ENCODE data around the gene SGSM2. TPM values are rescaled to one million over a fixed set of nuclear protein-coding genes. Genes with fewer than 3 reads are reported as not detected.

The SGSM2 gene
- total and polyA plus RNA-seq, 2 of the 8 experiments (the other 6 are each of a cell fraction or from before 2014, with no cell fraction given) = 44.5 to 77.7 TPM

DNA sequence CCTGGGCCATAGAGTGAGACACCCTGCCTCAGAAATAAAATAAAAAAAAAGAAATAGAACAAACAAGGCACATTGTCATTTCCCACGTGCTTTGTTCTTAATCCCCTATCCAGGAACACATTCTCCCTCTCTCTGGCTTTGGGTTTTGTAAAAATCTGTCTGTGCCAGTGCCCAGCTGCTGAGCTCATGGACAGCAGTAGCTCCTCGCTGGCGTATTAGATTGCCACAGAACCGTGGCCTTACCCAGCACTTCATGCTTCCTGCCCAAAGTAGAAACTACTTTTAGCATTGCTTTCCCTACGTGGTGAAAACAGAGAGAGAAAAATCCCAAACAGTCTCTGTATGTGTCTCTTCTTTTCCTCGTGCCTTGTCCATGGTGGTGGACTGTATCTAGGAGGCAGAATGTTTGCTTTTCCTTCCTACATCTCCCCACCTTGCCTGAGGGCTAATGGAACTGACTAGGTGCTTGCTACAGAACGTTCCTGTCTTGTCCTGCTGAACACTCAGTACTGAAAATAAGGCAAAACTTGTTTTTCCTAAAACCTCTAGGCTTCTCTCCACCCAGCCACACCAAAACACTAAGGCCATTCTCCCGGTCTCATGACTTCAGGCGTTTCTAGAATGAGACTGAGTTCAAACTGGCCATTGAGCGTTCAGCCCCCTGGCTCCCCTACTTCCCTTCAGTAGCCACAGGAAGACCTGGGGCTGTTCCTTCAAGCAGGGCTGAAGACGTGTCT is 37.4 kb downstream of the SGSM2 start:
- H3K4ac ChIP-seq (replicated peaks; ENCODE audit: insufficient read length, low read depth, low read length) = no peak overlapping the region
- H3K27me3 ChIP-seq (replicated peaks in 1 of 4; ENCODE audit: control insufficient read depth in 3 of 4, extremely low read depth in 1 of 4, insufficient read depth in 3 of 4, low read length in 3 of 4) = no peaks in the 10 kb centered on the region
- 88% methylated on average over 11 of the region's 11 CpGs; no CpG with 5 or more reads in 1 of the 2 experiments for WGBS, 2 experiments (ENCODE audit: extremely low coverage in 1 of 2, insufficient coverage in 1 of 2, insufficient read length in 1 of 2, insufficient replicate concordance in 2 of 2, low coverage in 1 of 2, low lambda C conversion rate in 2 of 2, missing lambda C conversion rate in 1 of 2)
- ChIA-PET CTCF (ENCODE audit: partially characterized antibody) (interaction anchor here (0.7 to 13.4 kb wide), 5 partner anchors 8 to 33 kb away, joined by 3 to 209 read pairs (median 5); no protein-coding TSS in a partner anchor), POLR2A (ENCODE audit: partially characterized antibody) (interaction anchor here (0.9 to 2.7 kb wide), 4 partner anchors 7 to 38 kb away, joined by 3 to 12 read pairs (median 6); partner anchors contain the start of gene TSR1)
- no peak overlapping the region for H3K9ac ChIP-seq (replicated peaks in 1 of 4; ENCODE audit: extremely low read depth in 1 of 4, low read depth in 3 of 4, low read length in 3 of 4)
- H3K23me2 ChIP-seq (ENCODE audit: low read depth, low read length) = no peaks in the 10 kb centered on the region
- no peak overlapping the region for H2AK5ac ChIP-seq (ENCODE audit: low read depth, low read length)
- H3K14ac ChIP-seq (ENCODE audit: insufficient read length) = no peak overlapping the region
- no peak overlapping the region for H4K91ac ChIP-seq (replicated peaks; ENCODE audit: insufficient read length, low read length)
- no peak overlapping the region for H3K27ac ChIP-seq (ENCODE audit: low read depth, low read length)
- no peak overlapping the region for H2BK15ac ChIP-seq (ENCODE audit: low read length)
- H2AFZ ChIP-seq (ENCODE audit: low read length) = no peak overlapping the region
- H3K18ac ChIP-seq (ENCODE audit: extremely low read depth, low read length) = no peak overlapping the region
- DNase-seq (ENCODE audit: low read depth in 1 of 2, low spot score in 2 of 2) = no peak
- H2BK20ac ChIP-seq (ENCODE audit: low read length) = no peak overlapping the region
- no peaks in the 10 kb centered on the region for H3K79me2 ChIP-seq (ENCODE audit: control insufficient read depth in 1 of 2, insufficient read depth in 2 of 2, low read length in 2 of 2)
- no peak overlapping the region for H3K4me2 ChIP-seq (ENCODE audit: insufficient read depth in 1 of 2, low read depth in 2 of 2, low read length in 2 of 2)
- H3K4me3 ChIP-seq (ENCODE audit: extremely low read depth in 1 of 4, insufficient read depth in 2 of 4, low read depth in 3 of 4, low read length in 4 of 4) = no peak overlapping the region
- H3K36me3 ChIP-seq (ENCODE audit: control insufficient read depth in 2 of 4, insufficient read depth in 4 of 4, low read length in 3 of 4) = peaks cover 2 to 16% (median 9%) of the 10 kb centered on the region in 4 experiments; a peak in 5 of 8 replicates
- no peak overlapping the region for H2BK5ac ChIP-seq (ENCODE audit: low read depth, low read length)
- no peaks in the 10 kb centered on the region for H3K9me3 ChIP-seq (ENCODE audit: insufficient read depth in 2 of 2, low read depth in 1 of 2, low read length in 1 of 2)
- H3K4me1 ChIP-seq (replicated peaks in 1 of 4; ENCODE audit: control insufficient read depth in 3 of 4, insufficient read depth in 4 of 4, low read length in 3 of 4) = peaks cover 0 to 7% (median 3%) of the 10 kb centered on the region in 4 experiments; a peak in 3 of 7 replicates
- H4K8ac ChIP-seq (ENCODE audit: extremely low read depth, insufficient read depth, low read length) = no peak overlapping the region
- no peak overlapping the region for H2BK120ac ChIP-seq (replicated peaks; ENCODE audit: low read depth, low read length)
- H3K79me1 ChIP-seq (ENCODE audit: low read depth, low read length) = no peaks in the 10 kb centered on the region; the same call in 1 of the 2 replicates
- peaks cover 2 to 3% of the 10 kb centered on the region in 2 experiments for H4K20me1 ChIP-seq (replicated peaks in 1 of 2; ENCODE audit: control insufficient read depth in 1 of 2, insufficient read depth in 2 of 2, low read length in 2 of 2)
- H3K23ac ChIP-seq (ENCODE audit: insufficient read length) = no peak overlapping the region
- H3K56ac ChIP-seq (replicated peaks; ENCODE audit: insufficient read length, low read depth, low read length) = no peak overlapping the region
- no peak for FAIRE-seq
- H2BK12ac ChIP-seq (ENCODE audit: low read depth, low read length) = no peak overlapping the region
- H4K5ac ChIP-seq (ENCODE audit: insufficient read length, low read depth, low read length) = no peak overlapping the region
- no peak for TF ChIP-seq POLR2AphosphoS5 (IDR thresholded peaks at IDR 0.05; ENCODE audit: low read depth, low read length)
- TF ChIP-seq CHD2 (IDR thresholded peaks at IDR 0.05; ENCODE audit: low read length) = no peak
- TF ChIP-seq TAF7 (optimal IDR thresholded peaks at IDR 0.05; ENCODE audit: borderline replicate concordance, low read depth, low read length) = no peak
- no peak for TF ChIP-seq SIX5 (IDR thresholded peaks at IDR 0.05; ENCODE audit: low read depth, low read length)
- no peak for TF ChIP-seq CBX5 (IDR thresholded peaks at IDR 0.05; ENCODE audit: low read depth, low read length)
- no peak for TF ChIP-seq GTF2F1 (IDR thresholded peaks at IDR 0.05; ENCODE audit: borderline replicate concordance, low read depth, low read length)
- no peak for TF ChIP-seq HDAC2 (IDR thresholded peaks at IDR 0.05; ENCODE audit: borderline replicate concordance in 1 of 2, low read depth in 2 of 2, low read length in 2 of 2)
- TF ChIP-seq SP1 (IDR thresholded peaks at IDR 0.05; ENCODE audit: low read depth, low read length) = no peak
- no peak for TF ChIP-seq KDM1A (IDR thresholded peaks at IDR 0.05; ENCODE audit: borderline replicate concordance, low read length)
- TF ChIP-seq PHF8 (conservative IDR thresholded peaks at IDR 0.05; ENCODE audit: low read depth, low read length) = no peak
- no peak for TF ChIP-seq EP300 (IDR thresholded peaks at IDR 0.05; ENCODE audit: borderline replicate concordance in 1 of 2, low read depth in 2 of 2, low read length in 2 of 2)
- TF ChIP-seq RNF2 (IDR thresholded peaks at IDR 0.05; ENCODE audit: borderline replicate concordance, low read depth, low read length, missing control alignments, poor library complexity, severe bottlenecking) = no peak

Data from H1 (cell line).